ENCODE data around the gene LIF. TPM values are rescaled to one million over a fixed set of nuclear protein-coding genes. Genes with fewer than 3 reads are reported as not detected.

Gene LIF
- total RNA-seq, 4 donors from 2014 or later, result 0.30 to 0.84 (median 0.72) TPM

DNA sequence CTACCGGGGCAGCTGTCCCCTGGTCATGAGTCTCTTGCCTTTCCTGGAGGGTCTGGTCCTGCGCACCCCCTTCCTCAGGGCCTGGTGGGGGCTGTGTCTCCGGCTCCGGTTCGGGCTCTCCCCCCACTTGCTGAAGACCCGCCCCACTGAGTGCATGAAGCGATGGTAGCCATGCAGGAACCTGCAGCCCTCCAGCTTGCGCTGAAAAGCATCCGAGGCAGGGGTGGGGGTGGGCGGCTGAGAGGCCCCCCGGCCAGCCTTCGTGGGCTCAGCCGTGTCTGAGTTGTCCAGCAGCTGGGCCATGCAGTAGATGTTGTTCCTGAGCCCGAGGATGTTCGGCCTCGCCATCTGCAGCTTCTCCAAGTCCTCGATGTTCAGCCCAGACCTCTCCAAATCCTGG lies 17.3 kb upstream of the LIF start:
- no peak for DNase-seq (ENCODE audit: low spot score in 2 of 2)
- Histone ChIP-seq H3K27me3 (no peaks in the 10 kb centered on the region), H3K27ac (no peak overlapping the region), H3K4me1 (peaks cover 0 to 11% (median 5%) of the 10 kb centered on the region in 4 donors), H3K4me3 (no peak overlapping the region), H3K36me3 (no peaks in the 10 kb centered on the region), H3K9me3 (no peaks in the 10 kb centered on the region)
- WGBS, 2 donors, result 86 to 87% methylated on average over 10 to 15 of the region's 17 CpGs
- TF ChIP-seq EP300 (IDR thresholded peaks at IDR 0.05) (no peak), POLR2A (IDR thresholded peaks at IDR 0.05) (no peak)
- TF ChIP-seq, protein P1, sequence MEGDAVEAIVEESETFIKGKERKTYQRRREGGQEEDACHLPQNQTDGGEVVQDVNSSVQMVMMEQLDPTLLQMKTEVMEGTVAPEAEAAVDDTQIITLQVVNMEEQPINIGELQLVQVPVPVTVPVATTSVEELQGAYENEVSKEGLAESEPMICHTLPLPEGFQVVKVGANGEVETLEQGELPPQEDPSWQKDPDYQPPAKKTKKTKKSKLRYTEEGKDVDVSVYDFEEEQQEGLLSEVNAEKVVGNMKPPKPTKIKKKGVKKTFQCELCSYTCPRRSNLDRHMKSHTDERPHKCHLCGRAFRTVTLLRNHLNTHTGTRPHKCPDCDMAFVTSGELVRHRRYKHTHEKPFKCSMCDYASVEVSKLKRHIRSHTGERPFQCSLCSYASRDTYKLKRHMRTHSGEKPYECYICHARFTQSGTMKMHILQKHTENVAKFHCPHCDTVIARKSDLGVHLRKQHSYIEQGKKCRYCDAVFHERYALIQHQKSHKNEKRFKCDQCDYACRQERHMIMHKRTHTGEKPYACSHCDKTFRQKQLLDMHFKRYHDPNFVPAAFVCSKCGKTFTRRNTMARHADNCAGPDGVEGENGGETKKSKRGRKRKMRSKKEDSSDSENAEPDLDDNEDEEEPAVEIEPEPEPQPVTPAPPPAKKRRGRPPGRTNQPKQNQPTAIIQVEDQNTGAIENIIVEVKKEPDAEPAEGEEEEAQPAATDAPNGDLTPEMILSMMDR (IDR thresholded peaks at IDR 0.05), result no peak

DNA sequence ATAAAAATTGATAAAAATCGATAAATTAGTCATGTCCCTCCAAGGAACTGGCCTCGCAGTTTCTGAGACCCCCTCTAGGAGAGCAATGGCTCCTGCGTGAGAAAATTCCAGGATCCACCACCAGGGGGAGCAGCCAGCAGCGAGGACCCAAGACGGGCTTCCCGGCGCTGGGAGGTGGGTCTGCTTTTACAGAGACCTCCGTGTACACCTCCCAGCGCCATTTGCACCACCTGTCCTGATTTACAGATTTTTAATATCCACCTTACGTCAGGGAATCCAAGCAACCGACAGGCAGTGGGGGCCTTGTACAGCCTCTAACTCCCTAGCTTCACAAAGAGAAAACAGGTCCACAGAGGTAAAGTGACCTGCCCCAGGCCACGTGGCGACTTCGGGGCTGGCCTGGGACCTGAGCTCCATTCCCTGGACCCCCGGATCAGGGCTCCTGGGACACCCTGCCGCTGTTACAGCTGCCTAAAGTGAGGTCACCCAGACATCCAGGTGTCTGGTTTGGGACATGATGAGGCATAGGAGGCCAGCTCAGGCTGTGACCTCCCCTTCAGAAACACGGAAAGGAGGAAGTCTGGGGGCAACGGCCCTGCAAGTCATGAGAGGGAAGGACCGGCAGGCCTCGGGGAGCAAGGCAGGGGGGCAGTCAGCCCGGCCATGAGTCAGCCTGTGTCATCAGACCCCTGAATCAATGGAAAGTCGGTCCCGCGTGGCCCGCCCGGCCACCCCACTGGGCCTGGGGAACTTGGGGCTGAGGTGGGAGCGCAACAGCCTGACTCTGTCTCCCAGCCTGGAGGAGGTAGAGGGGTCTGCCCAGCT lies 16.6 kb upstream of the LIF start:
- Histone ChIP-seq H3K36me3 (no peaks in the 10 kb centered on the region), H3K4me3 (peak overlapping the region in 2 of 4 donors; percentile 7 to 35), H3K4me1 (peaks cover 0 to 11% (median 5%) of the 10 kb centered on the region in 4 donors), H3K27ac (peak overlapping the region in 1 of 4 donors; percentile 40), H3K27me3 (no peaks in the 10 kb centered on the region), H3K9me3 (no peaks in the 10 kb centered on the region)
- 14 to 21% methylated on average over 22 to 27 of the region's 27 CpGs for WGBS, 2 donors
- TF ChIP-seq EP300 (IDR thresholded peaks at IDR 0.05) (peak in 1 of 2 donors; percentile 40), POLR2A (IDR thresholded peaks at IDR 0.05) (no peak)
- TF ChIP-seq, protein P1 (IDR thresholded peaks at IDR 0.05), result peak; percentile 93 to 99 (median 98)
- peak; percentile 69 to 83 for DNase-seq (ENCODE audit: low spot score in 2 of 2)

DNA sequence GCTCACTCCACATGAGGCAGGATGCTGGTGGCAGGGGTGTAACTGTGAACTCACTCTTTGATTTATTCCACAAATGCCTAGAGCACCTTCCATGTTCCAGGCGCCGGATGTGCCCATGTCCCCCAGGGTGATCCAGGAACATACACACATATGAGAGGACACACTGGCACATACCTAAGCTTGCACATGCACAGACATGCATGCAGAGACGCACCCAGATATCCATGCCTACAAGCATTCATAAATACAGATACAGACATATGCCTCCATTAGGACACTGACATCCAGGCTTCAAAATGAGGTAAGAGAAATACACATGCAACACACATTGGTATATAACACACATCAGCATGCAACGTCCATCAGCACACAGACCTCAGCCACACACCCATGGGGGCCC lies 15.6 kb upstream of the LIF start:
- Histone ChIP-seq H3K36me3 (no peaks in the 10 kb centered on the region), H3K9me3 (no peaks in the 10 kb centered on the region), H3K27me3 (no peaks in the 10 kb centered on the region), H3K4me3 (no peak overlapping the region), H3K27ac (no peak overlapping the region), H3K4me1 (peaks cover 0 to 11% (median 2%) of the 10 kb centered on the region in 4 donors)
- TF ChIP-seq POLR2A (IDR thresholded peaks at IDR 0.05), result no peak
- TF ChIP-seq, protein P1 (IDR thresholded peaks at IDR 0.05), result no peak
- DNase-seq (ENCODE audit: low spot score in 2 of 2), result no peak
- WGBS, 2 donors, result 93 to 96% methylated on average over 4 of the region's 4 CpGs

DNA sequence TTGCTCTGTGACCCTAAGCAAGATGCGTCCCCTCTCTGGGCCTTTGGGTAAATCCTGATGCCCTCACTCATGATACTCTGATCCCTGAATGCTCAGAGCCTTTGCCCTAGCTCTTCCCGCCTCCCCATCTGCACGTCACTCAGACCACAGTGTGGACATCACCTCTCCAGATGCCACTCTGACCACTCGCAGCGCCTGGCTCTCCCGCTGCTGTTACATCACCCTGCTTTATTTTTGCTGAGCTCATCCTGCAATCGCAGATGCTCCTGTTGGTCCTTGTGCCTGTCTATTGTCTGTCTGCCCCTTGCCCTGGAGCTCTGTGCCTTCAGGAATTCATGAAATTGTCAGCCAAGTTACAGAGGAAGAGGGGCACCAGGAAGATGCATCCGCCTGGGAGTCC lies 14.6 kb upstream of the LIF start:
- H3K9me3 ChIP-seq, result no peaks in the 10 kb centered on the region
- H3K27me3 ChIP-seq, result no peaks in the 10 kb centered on the region
- TF ChIP-seq, protein P1 (IDR thresholded peaks at IDR 0.05), result no peak
- TF ChIP-seq POLR2A (IDR thresholded peaks at IDR 0.05) (no peak), EP300 (IDR thresholded peaks at IDR 0.05) (no peak)
- WGBS, 2 donors, result 77 to 89% methylated on average over 8 of the region's 8 CpGs
- no peak overlapping the region for H3K4me3 ChIP-seq
- peaks cover 0 to 15% (median 5%) of the 10 kb centered on the region in 4 donors for H3K4me1 ChIP-seq
- no peak for DNase-seq (ENCODE audit: low spot score in 2 of 2)
- no peak overlapping the region for H3K27ac ChIP-seq
- no peaks in the 10 kb centered on the region for H3K36me3 ChIP-seq

DNA sequence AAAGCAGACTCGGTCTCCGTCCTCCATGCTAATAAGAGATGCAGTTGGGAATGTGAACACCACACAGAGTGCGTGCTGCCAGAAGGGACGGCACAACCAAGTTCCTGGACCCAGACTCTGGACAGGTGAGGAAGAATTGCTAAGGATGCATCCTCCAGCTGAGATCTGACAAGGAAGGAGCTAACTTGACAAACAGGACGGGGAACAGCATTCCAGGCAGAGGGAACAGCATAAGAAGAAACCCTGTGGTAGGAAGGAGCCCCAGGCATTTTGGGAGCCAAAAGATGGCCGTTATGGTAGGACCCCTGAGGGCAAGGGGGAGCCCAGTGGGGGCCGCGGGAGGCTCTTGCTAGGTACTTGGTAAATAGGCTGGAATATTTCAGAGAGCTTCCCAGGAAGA lies 14.1 kb upstream of the LIF start:
- Histone ChIP-seq H3K4me1 (peaks cover 0 to 20% (median 8%) of the 10 kb centered on the region in 4 donors), H3K36me3 (no peaks in the 10 kb centered on the region), H3K27ac (no peak overlapping the region), H3K4me3 (no peak overlapping the region), H3K9me3 (no peaks in the 10 kb centered on the region), H3K27me3 (no peaks in the 10 kb centered on the region)
- DNase-seq (ENCODE audit: low spot score in 2 of 2), result no peak
- TF ChIP-seq, protein P1 (IDR thresholded peaks at IDR 0.05), result no peak
- WGBS, 2 donors, result 86 to 89% methylated on average over 8 of the region's 8 CpGs

Measured in tibial nerve (tissue), 4 donors.